ENCODE data around the gene MOV10L1. TPM values are rescaled to one million over a fixed set of nuclear protein-coding genes. Genes with fewer than 3 reads are reported as not detected.

The MOV10L1 gene
- total and polyA plus RNA-seq, 9 of the 15 experiments (the other 6 are each of a cell fraction or from before 2014, with no cell fraction given) = 0.06 to 0.43 (median 0.15) TPM

- Histone ChIP-seq H3K27me3 (ENCODE audit: control insufficient read depth in 2 of 2, insufficient read depth in 2 of 2, low read length in 2 of 2) (no peaks in the 10 kb centered on the region), H4K20me1 (replicated peaks; ENCODE audit: control insufficient read depth, insufficient read depth, low read length) (peaks cover 4% of the 10 kb centered on the region; the same call in 1 of the 2 replicates), H3K36me3 (ENCODE audit: control insufficient read depth, insufficient read depth, low read length) (peaks cover 11% of the 10 kb centered on the region; the same call in 1 of the 3 replicates), H3K79me2 (ENCODE audit: control insufficient read depth, insufficient read depth, low read length) (peaks cover 29% of the 10 kb centered on the region), H3K9ac (ENCODE audit: insufficient read depth in 1 of 2, low read depth in 2 of 2, low read length in 2 of 2) (no peak overlapping the region), H3K27ac (ENCODE audit: extremely low read depth, low read depth, low read length) (no peak overlapping the region), H3K4me2 (ENCODE audit: insufficient read depth, low read length) (no peak overlapping the region), H3K9me3 (replicated peaks; ENCODE audit: control insufficient read depth, insufficient read depth, low read depth, low read length) (no peaks in the 10 kb centered on the region), H3K4me3 (no peak overlapping the region), H3K4me1 (replicated peaks in 1 of 2; ENCODE audit: control insufficient read depth in 2 of 2, insufficient read depth in 2 of 2, low read length in 2 of 2) (peaks cover 8 to 77% of the 10 kb centered on the region in 2 experiments), H3K9me1 (ENCODE audit: control insufficient read depth, insufficient read depth, low read length) (no peaks in the 10 kb centered on the region), H2AFZ (ENCODE audit: low read depth, low read length) (no peak overlapping the region)
- in situ Hi-C loops (cut with MboI) = no loop called here
- FAIRE-seq (no peak), ATAC-seq (0 out of 3 replicates have a peak, but pooled peaks have one; percentile 14), DNase-seq (ENCODE audit: extremely low read depth in 1 of 4, low spot score in 3 of 4) (peak in 1 of 4 experiments; percentile 36)
- no TSS peak for BruUV-seq (replicated peaks)
- no peak for TF ChIP-seq ZNF239 (CRISPR knock-in tag; IDR thresholded peaks at IDR 0.05)
- no peak for TF ChIP-seq ZKSCAN8 (CRISPR knock-in tag; IDR thresholded peaks at IDR 0.05)
- no peak for TF ChIP-seq ZNF311 (CRISPR knock-in tag; IDR thresholded peaks at IDR 0.05)
- no peak for TF ChIP-seq RB1 (IDR thresholded peaks at IDR 0.05; ENCODE audit: low read depth)
- TF ChIP-seq ETS1 (conservative IDR thresholded peaks at IDR 0.05; ENCODE audit: control insufficient read depth, low read depth, low read length) = no peak
- no peak for TF ChIP-seq ZNF780A (CRISPR knock-in tag; IDR thresholded peaks at IDR 0.05)
- no peak for TF ChIP-seq GTF2F1 (IDR thresholded peaks at IDR 0.05; ENCODE audit: low read depth, low read length)
- no peak for TF ChIP-seq TAL1 (IDR thresholded peaks at IDR 0.05)
- no peak for TF ChIP-seq ZNF165 (CRISPR knock-in tag; IDR thresholded peaks at IDR 0.05; ENCODE audit: borderline replicate concordance)
- no peak for TF ChIP-seq MYBL2 (IDR thresholded peaks at IDR 0.05; ENCODE audit: low read depth)
- TF ChIP-seq MYBL2 (CRISPR knock-in tag; IDR thresholded peaks at IDR 0.05; ENCODE audit: borderline replicate concordance) = no peak
- no peak for TF ChIP-seq GATAD2A (IDR thresholded peaks at IDR 0.05)
- TF ChIP-seq, protein P1, sequence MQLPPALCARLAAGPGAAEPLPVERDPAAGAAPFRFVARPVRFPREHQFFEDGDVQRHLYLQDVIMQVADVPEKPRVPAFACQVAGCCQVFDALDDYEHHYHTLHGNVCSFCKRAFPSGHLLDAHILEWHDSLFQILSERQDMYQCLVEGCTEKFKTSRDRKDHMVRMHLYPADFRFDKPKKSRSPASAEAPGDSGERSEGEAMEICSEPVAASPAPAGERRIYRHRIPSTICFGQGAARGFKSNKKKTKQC (CRISPR knock-in tag; IDR thresholded peaks at IDR 0.05) = no peak
- intact Hi-C loops (cut with micrococcal nuclease) = no loop called here
- ChIA-PET CTCF (ENCODE audit: low intra/inter-chr PET ratio) (no interaction called here), POLR2A (interaction anchor here (1.1 to 1.6 kb wide), 2 partner anchors 9 to 13 kb away, joined by 4 to 7 read pairs; partner anchors contain the start of gene PANX2)
- 86% methylated on average over 15 of the region's 32 CpGs for WGBS (ENCODE audit: insufficient coverage, low coverage, missing lambda C conversion rate)
These were observed 94.4 kb downstream of the MOV10L1 start for GRCh38 chr22:50184004-50184901.

Data from K562 (cell line).